Fibroblast of mammary gland (primary cell): Measurements from ENCODE around the gene EPS8L3.

Experiments
- DNase-seq: peaks from one replicate; pipeline ENCODE4 v3.0.0-alpha.2; 2010; ENCODE audit warnings: low read depth
- H3K4me3 ChIP-seq: 2 replicates; pipeline ENCODE4 v1.5.1; 2011; ENCODE audit warnings: low read depth, mild to moderate bottlenecking, low read length, moderate library complexity; ENCODE audit not compliant: control insufficient read depth
- CTCF ChIP-seq: conservative IDR thresholded peaks from 2 replicates; pipeline ENCODE4 v1.5.1; 2011; ENCODE audit warnings: low read depth, low read length, inconsistent platforms; ENCODE audit not compliant: control insufficient read depth, insufficient read depth

The EPS8L3 gene

GRCh38 chr1:109724933-109725332 lies 38.8 kb downstream of the EPS8L3 start:
- no peak for TF ChIP-seq CTCF
- no peak overlapping the region for H3K4me3 ChIP-seq
- DNase-seq: no peak

GRCh38 chr1:109722908-109723691 lies 40.6 kb downstream of the EPS8L3 start:
- no peak for TF ChIP-seq CTCF
- H3K4me3 ChIP-seq: no peak overlapping the region
- no peak for DNase-seq

DNA sequence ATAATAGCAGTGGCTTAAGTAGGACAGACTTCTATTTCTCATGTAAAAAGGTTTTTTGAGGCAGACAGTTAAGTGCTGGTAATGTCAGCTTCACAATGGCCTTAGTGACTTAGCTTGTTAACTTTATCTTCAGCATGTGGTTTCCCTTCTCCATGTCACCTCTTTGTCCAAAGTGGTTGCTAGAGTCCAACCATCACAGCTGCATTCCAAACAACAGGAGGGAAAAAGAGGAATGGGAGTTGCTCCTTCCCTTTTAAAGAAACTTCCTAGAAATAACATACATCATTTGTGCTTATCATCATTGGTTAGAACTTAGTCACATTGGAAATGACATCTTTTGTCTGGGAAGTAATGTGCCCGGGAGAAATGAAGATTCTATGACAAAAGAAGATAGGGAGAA lies 41.8 kb downstream of the EPS8L3 start:
- DNase-seq: no peak
- TF ChIP-seq CTCF: no peak
- H3K4me3 ChIP-seq: no peak overlapping the region

DNA sequence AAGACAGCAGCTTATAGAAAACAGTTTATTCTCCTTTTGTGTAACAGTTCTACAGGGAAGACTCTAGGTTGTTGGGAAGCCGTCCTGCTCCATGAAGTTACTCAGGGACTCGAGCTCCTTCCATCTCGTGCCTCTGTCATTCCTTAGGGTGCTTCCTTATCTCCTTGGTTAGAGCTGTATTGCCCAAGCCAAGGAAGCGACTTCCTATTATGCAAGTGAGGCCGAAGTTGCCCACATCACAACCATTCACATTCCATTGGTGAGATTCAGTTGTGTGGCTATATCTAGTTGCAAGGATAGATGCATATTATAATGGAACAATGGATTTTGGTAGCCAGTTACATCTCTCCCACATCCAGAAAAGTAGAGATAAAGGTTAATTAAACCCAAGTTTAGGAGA lies 42.7 kb downstream of the EPS8L3 start:
- no peak overlapping the region for H3K4me3 ChIP-seq
- TF ChIP-seq CTCF: no peak
- no peak for DNase-seq

GRCh38 chr1:109719337-109719837 lies 44.3 kb downstream of the EPS8L3 start:
- peak; percentile 72 for DNase-seq
- no peak for TF ChIP-seq CTCF

GRCh38 chr1:109718495-109718894 lies 45.2 kb downstream of the EPS8L3 start:
- peak; percentile 25 for DNase-seq

More at GRCh38 chr1:109719337-109719837, 44.3 kb downstream of the EPS8L3 start:
- H3K4me3 ChIP-seq: no peak overlapping the region

More at GRCh38 chr1:109718495-109718894, 45.2 kb downstream of the EPS8L3 start:
- no peak for TF ChIP-seq CTCF
- H3K4me3 ChIP-seq: no peak overlapping the region
